Fibroblast of skin of scalp (primary cell): ENCODE data around the gene SPTLC3. TPM values are rescaled to one million over a fixed set of nuclear protein-coding genes. Genes with fewer than 3 reads are reported as not detected.
A peak's percentile ranks its signal among the peaks of the same experiment; 100 is the strongest.
"Not testable (repeated sequence)": the region's sequence is repeated elsewhere in the genome, so short reads cannot be mapped to it uniquely, and the experiment has no call there.

ENCODE experiments used
- DNase-seq: peaks from one replicate; pipeline ENCODE4 v3.0.0-alpha.2; 2013
- polyA plus RNA-seq, 2 experiments: library from polyadenylated mRNA; unstranded; fragments of 120-200 nt; gene quantifications; one replicate each; pipeline ENCODE4 v1.2.1, GENCODE V29; 2013; ENCODE audit not compliant: insufficient read length in 2 of 2

Gene SPTLC3
- 0.73 TPM for polyA plus RNA-seq (2013, experiment 1 of 2; ENCODE audit: insufficient read length)
- polyA plus RNA-seq (2013, experiment 2 of 2; ENCODE audit: insufficient read length) = 1.5 TPM

DNA sequence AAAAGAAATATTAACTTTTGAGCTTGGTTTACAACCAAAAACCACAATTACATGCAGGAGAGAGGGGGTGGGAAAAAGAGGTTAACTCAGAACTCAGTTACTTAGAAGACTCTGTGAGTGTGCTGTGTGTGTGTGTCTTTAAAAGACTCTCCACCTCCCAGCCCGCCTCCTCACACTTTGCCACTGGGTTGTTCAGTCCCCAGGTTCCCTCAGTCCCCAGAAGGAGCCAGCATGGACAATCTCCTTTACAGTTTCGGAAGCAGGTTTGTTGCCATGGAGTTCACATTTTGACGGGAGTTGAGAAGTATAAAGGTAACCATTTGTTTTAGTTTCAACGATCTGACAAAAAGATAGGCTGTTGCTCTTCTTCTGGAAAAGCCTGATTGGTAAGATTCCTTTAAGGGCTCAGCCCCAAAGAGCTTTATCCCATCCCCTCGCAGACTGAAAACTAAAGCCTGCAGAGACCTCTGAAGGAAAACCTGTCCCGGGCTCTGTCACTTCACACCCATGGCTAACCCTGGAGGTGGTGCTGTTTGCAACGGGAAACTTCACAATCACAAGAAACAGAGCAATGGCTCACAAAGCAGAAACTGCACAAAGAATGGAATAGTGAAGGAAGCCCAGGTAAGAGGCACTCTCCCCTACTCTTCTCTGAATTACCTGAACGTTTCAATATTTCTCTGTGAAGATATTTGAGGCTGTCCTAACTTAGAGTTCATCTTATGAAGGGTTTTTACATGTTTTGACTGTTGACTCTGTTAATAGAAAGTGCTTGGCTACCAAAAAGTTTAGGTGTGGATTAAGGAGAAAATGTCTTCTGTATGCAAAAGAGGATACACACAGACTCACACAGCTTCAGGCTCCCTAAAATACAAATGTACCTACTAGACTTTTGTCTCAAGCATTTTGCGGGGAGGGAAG, at the start of gene SPTLC3:
Gene SPTLC3, plus strand, starts transcription at position 212 of the 921 bp plus-strand sequence. Its CDS starts 296 bp downstream, at position 508.
- peak; percentile 17 for DNase-seq

DNA sequence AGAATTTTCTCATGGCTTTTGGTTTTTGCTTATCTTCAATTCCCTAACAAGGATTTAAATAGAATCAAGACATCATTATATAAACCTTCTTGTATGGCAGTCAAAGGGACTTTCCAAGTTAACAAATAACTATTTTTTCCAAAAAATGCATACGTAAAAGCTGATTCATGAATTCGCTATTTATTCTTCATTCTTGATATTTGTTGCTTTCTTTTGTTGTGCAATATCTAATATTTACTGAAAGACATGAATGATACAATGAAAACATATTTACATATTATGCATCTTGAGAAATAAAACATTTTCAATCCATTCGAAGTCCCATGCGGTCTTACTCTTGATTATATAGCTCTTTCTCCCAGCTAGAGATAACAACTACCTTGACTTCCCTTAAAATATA, 47.0 kb upstream of the SPTLC3 start:
- DNase-seq = no peak

DNA sequence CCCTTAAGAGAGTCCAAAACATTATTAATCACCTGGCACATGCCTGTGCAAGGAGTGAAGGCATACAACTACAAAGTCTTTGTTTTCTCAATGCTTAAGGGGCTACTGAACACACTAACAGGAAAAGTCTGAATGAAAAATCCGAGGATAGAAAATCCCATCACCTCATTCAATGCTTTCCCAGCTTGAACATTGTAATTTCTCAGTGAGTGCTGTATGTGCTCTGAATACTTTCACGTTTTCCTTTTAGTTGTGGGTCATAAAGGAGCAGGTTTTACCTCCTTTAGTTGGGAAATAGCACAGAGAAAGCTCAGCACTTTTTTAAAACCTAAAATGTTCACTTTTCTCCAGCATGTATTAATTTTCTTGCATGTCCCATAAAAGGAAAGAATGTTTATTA, 45.9 kb upstream of the SPTLC3 start:
- no peak for DNase-seq

DNA sequence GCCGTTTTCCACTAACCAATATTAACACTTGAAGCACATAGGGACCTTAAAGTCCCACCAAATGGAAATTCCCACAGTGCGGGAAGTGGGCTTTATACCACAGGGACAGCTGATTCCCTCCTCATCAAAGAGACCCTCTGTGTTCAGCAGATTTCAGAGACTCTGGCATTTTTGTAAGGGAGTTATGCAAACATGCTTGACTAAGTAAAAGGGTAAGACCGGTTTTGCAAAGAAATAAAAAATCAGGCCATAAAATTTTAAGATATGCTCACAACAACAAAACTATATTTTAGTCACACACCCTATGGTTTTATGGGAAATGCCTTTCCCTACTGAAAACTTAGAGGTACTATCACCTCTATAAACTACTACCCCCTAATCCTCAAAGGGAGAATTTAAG, 45.4 kb upstream of the SPTLC3 start:
- DNase-seq = no peak

DNA sequence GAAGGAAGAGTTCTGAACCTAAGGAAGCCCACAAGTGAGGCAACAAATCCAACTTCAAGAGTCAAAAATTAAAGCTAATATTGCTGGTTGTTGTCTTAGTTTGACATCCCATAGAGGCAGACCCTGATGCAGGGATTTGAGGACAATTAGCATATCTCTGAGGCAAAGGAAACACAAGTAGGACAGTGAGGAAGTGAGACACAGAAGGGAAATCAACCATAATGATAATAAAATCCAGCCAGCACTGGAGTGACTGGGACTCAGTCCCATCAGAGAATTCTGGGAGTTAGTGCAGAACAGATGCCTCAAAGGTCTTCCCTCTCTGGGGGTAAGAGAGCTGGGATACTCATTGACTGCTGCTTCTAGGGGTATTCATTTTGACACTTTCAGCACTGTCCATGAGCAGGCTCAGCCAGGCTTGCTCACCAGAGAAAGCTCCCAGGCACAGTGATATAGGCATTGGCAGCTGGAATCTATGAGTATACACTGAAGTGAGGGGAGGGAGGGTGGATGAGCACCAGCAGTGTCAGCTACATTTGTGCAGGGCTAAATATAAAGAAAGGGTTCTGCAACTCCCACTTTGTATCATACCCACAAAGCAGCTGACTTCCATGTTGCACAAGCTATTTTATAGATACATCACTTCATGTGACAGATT, 43.4 kb upstream of the SPTLC3 start:
- DNase-seq = no peak

DNA sequence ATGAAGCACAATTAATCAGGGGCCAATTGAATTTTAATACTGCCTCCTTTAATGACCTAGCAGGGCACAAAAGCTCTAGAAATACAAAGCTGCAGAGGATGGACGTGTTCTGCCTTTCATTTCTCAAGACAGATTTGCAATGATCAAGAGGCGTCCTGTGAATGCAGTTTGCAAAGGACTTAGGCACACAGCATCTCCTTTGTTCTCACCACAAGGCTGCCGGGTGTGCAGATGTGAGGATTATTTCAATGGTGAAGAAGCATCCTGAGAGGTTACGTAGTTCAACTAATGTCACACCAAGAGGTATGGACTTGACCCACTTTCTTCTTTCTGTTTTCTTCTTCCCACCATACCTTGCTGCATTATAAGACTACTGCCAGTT, 42.9 kb upstream of the SPTLC3 start:
- DNase-seq = no peak

DNA sequence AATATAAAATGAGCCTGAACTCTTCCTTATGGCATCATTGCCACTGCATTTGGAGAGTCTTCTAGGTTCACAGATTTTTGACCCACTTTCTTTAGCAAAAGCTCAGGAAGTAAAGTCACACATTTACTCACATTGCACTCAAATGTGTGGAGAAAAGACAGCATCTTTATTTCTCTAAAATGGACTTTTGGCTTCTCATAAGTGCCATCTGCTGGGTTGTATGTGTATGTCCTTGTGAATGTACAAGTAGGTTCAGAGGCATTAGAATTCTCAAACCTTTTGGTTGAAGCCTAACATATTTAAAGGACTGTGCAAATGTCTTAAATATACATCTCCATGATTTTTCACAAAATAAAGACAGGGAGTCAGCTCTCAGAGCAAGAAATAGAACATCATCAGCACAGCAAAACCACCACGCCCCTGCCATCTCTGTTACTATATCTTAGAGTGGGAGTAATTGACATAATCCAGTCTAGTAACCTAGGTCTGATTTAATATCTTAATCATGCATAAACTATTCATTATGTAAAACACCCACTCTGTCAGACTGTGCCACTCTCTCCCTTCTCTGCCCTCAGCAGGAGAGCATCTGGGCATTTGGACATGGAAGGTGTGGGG, 42.2 kb upstream of the SPTLC3 start:
- peak; percentile 59 for DNase-seq

DNA sequence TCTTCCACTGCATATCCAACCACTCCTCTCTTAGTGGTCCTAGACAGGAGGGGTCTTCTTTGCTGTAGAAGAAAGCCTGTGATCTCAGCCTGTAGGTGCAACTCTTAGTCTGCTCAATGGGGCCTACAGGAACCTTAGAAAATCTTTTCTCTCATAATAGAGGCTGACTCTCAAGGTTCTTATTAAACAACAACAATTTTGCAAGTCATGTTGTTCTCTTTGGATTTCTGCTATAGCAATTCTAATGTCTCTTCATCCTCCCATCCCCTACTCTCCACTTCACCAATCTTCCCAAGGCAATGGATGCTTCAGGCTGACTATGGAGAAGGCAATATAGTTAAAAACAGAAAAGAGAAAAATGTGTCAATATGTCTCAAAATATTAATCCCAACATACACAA, 40.8 kb upstream of the SPTLC3 start:
- no peak for DNase-seq

DNA sequence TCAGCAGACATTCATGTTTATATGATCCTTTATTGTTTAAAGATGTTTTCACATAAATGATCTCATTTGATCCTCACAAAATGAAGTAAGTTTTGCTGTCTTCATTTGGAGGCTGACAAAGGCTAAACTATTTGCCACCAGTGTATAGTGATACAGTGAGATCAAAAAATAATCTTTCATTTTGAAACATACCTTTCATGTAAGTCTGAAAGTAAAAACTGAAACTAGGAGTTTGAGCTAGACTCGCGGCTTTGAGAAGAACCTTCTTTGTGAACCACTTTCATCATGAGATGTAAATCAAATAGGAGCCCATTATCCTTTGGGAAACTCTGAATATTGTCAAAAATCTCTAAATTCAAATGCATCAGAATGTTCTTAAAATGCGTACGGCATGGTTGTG, 40.3 kb upstream of the SPTLC3 start:
- no peak for DNase-seq

DNA sequence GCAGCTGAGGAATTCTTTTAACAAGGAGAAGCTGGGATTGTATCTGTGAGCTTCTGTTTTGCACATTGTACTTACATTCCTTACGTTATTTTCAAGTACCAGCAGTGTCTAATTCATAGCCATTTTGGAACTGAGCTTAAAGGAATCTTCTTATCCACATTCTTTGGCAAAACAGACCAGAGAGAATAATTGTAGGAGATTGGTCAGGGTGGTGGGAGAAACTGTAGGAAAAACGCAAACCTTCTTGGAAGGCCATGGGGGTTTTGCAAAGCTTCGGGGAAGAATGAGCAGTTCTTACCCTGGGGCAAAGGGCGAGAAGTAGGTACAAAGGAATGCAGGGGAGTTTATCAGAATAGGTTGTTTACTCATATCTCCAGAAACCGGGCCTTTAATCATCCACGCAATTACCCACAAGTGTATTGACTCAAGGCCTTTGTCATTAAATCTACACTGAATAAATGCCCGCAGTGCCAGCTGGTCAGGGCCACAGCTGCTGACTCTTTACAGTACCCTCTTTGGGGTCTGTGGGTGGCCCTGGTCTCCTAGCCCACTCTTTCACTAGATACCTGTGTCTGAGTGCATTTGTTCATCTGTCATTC, 39.6 kb upstream of the SPTLC3 start:
- DNase-seq = peak; percentile 21

DNA sequence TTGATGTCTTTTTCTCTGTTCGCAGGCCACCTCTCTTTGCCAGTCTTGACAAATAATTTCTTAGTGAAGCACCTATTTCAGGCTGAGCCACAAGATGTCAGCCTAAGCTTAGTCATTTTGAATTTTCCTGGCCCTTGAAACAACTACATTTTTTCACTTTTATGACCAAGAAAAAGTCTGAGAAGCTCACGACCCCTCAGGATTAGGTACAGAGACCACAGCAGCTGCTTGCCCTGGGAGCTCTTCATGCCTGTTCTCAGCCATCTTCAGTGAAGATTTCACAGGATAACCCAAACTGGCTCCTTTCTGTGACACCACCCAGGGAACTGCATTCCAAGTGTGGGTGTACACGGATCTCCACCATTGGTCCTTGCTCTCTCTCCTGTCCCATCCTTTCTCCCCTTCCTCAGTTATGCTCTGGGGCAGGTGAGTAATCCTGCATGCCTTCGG, 38.4 kb upstream of the SPTLC3 start:
- DNase-seq = peak; percentile 58

DNA sequence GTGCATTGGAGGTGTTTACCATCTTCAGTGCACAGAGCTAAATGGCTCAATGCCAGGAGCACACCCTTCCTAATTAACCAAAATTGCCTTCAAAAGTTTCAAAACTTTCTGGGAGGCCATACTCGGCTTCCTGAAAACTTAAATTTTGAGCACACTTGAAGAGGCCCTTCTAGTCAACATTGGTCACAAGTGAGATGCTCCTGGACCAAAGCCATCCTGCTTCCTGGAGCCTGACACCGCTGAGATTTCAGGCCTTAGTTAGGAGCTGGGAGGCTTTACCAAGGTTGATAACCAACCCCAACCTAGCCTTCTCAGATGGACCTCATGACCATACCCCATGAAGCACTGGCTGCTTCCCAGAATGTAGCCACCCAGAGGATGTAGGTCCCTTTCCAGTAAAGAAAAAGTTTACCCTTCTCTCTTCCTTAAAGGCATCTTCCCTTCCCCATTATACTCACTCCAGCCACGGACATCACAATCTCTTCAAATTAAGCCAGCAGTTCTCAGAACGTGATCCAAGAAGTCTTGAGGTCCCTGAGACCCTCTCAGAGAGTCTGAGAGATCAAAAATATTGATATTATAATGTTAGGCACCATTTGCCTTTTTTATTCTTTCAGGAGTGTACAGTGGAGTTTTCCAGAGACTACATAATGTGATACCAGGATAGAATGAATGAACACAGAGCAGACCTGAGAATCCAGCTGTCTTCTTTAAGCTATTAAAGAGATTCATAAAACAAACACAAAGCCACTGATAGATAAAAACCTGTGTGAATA, 32.8 kb upstream of the SPTLC3 start:
- DNase-seq = no peak

DNA sequence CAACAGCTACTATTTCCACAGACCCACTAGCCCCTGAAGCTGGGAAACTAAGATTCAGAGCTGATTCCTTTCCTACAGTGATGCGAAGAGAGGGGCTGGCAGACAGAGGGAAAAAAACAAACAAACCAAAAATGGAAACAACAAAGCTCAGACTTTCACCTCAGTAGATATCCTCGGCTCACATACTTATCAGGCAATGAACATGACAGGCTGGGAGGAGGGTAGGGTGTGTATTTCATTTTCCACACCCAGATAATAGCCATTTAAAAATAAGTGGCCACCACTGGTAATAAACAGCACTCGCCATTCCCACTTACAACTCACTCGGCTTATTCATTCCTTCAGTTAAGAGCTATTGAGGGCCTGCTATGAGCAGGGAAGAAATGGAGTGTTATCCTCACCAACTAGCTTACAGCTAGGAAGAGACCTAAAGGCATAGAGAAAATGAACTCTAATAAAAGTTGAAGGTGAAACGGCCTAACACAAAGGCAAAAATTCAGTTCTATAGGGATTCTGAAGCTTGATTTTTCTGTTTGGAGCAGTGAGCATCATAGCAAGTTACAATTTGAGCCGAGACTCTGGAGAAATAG, 32.0 kb upstream of the SPTLC3 start:
- no peak for DNase-seq

DNA sequence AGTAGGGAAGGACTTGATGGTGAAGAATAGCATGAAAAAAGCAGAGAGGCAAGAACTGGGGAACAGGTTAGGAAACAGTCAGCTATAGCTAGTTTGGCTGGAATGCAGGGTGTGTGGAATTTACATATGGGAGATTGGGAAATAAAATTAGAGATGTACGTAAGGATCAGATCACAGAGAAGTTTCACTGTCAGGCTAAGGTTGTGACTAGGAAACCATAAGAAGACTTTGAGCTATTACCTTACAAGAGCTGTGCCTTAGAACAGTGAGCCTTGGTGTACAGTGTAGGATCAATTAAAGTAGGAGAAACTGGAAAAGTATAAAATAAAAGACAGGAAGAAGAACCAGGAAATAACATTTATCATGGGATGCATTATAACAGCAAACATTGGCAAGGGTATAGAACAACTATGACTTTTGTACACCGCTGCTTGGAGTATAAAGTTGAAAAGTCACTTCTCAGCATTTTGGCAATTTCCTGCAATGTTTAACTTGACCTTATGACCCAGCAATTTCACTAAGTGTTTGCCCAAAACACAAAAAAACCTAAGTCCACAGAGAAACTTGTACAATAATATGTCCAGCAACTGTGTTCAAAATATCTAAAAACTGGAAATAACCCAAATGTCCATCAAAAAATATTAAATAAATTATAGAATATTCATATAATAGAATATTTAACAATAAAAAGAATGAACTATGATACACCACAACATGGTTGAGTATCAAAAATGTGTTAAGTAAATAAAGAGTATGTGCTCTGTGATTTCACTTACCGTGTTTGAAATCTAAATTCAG, 31.2 kb upstream of the SPTLC3 start:
- DNase-seq = no peak

DNA sequence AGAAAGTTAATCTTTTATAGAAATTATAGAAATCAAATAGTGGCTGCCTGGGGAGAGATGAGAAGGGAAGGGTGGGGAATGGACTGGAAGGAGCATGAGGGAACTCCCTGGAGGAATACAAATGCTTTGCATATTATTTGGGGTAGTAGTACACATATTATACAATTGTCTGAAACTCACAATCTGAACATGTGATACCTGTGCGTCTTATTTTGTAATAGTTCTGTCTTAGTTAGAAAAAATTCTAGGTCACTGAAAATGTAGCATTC, 30.7 kb upstream of the SPTLC3 start:
- no peak for DNase-seq

DNA sequence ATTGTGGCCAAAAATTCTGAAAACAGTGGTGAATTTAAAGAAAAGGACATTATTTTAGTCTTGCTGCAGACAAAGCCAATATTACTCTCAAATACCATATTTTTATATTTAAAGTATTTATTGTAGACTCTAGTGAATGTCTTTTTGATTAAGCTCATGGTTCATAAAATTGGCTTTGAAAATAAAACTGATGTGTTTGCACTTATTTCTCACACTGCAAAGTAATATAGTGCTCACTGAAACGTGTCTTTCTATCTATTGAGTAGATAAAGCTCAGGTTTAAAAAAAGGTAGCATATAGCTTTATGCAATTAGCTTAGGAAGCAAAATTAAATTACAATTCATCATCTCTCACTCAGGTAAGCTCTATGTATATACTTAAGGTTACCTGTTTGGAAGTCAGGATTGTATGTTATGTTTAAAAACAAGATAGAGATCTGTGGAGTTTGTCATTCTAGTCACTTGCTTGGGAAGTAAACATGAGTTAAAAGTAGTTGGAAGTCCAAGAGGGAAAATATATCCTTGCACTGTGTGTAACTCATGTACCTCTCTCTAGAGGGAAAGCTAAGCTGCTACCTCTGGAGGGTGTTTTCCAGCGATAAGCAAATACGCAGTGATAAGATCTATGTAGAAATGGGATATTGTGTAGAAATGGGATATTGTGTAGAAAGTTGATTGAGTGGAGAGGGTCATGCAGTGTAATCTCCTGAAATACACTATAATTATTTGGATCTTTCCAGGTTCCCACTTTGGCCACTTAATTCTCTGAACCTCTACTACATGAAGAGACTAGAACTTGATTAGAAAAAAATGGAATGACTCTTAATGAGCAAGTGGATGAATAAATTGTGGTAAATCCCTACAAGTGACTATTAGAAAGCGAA, 29.9 kb upstream of the SPTLC3 start:
- DNase-seq = no peak

DNA sequence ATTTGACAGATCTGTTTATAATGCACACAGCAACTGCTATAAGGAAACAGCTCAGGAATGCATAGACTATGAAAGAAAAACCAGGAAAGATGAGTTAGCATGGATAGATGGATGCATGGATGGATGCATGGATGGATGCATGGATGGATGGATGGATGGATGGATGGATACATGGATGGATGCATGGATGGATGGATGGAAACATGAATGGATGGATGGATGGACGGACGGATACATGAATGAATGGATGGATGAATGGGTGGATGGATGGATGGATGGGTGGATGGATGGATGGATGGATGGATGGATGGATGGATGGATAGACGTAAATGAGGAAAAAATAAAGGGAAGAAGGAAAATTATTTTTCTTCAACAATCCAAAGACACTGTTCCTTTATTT, 29.1 kb upstream of the SPTLC3 start:
- DNase-seq = not testable (repeated sequence)

DNA sequence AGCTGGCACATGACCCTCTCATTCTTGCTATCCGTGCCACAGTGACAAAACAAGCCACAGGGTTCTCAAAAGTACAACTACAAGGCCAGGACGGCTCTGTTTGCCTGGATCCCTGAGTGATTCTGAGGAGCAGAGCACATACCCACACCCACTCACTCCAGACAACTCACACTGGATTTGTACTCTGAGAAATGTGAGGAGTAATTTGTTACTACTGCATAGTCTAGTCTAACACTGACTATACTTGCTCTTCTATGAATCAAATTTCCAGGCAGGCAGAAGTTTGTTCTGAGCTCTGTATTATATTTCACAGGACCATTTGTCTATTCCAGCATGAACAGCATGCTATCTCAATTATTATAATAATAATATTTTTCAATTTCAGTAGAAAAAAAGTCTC, 26.7 kb upstream of the SPTLC3 start:
- no peak for DNase-seq

DNA sequence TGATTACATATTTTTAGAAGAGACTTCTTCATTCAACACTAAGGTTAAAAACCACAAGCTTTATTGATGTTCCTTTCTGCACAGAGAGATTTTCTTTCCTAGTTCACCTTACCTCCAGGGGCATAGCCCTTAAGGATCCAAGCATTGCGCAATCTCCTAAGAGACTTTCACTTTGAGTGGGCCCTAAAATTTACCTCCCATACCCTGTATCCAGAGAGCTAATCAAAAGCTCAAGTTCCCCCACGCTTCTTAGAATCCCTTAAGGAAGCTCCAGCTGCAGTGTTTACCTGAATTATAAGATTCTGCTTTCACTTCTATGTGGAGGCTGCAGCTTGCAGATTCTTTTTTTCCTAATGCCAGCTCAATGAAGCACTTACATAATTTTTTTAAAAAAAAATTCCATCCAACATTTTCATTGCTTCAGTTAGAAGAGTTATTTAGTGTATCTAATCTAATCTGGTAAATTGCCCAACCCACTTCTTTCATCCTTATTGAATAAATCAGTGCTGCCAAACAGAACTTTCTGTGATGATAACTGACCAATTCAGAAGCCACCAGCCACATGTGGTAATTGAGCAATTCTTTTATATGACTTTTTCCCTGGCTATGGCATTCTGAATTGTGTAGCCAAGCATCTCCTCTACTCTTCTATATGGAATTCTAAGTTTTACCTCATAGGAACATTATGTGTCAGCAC, 24.6 kb upstream of the SPTLC3 start:
- no peak for DNase-seq
